HT-29 (cell line): ENCODE data around the gene CBL. TPM values are rescaled to one million over a fixed set of nuclear protein-coding genes. Genes with fewer than 3 reads are reported as not detected.
"Not testable (repeated sequence)": the region's sequence is repeated elsewhere in the genome, so short reads cannot be mapped to it uniquely, and the experiment has no call there.

Experiments
- DNase-seq: peaks from one replicate; pipeline ENCODE4 v3.0.0-alpha.2; 2015; ENCODE audit warnings: low spot score
- total RNA-seq: library from RNA; depleted of rRNA; stranded (reverse); fragments of >200 nt; shearing (Covaris generic); gene quantifications from 2 replicates; pipeline ENCODE4 v1.2.3, GENCODE V29; 2014

The CBL gene
- total RNA-seq, 1 experiment from 2014 or later: 8.3 TPM

DNA sequence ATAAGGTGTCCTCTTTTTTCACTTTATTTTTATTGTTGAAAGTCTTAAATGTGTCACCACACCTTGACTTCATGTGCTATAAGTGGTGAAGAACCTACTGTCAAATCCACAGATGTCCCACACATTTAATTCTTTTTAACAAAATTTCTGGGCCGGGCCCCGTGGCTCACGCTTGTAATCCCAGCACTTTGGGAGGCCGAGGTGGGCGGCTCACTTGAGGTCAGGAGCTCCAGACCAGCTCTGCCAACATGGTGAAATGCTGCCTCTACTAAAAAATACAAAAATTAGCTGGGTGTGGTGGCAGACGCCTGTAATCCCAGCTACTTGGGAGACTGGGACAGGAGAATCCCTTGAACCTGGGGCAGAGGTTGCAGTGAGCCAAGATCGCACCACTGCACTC, 3.0 kb downstream of the CBL start:
- DNase-seq: no peak

DNA sequence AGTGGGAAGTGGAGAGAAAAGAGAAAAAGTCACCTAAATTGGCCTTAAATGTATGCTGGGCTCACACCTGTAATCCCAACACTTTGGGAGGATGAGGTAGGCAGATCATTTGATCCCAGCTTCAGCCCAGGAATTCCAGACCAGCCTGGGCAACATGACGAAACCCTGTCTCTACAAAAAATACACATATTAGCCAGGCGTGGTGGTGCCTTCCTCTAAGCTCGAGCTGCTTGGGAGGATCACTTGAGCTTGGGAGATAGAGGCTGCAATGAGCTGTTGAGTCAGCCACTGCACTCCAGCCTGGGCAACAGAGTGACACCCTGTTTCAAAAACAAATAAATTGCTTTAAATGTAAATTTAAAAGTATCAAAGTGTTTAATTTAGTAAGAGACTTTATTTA, 3.9 kb downstream of the CBL start:
- no peak for DNase-seq

DNA sequence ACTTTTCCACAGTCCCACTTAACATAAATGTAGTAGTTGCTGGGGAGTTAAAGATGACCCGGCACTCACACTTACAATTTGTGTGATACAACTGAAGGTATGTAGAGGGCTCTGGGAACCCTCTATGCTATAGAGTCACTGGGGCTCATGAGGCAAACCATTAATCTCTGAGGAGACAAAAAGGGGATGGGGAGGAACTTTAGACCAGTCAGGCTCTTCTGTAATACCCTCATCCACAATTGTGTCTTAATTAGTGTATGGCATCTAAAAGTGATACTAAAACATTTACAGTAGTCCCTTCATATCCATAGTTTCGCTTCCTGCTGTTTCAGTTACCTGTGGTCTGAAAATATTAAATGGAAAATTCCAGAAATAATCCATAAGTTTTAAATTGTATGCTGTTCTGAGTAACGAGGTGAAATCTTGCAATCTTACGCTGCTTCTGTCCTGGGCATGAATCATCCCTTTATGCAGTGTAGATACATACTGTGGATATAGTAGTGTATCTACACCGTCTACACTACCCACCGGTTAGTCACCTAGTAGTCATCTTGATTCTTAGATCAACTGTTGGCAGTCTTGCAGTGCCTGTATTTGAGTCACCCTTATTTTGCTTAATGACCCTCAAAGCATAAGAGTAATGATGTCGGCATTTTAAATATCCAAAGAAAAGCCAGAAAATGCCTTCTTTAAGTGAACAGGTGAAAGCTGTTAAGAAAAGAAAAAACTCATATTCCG, 12.2 kb downstream of the CBL start:
- DNase-seq: no peak

GRCh38 chr11:119222308-119222707, 16.2 kb downstream of the CBL start:
- DNase-seq: no peak

- DNase-seq: no peak
Observed at GRCh38 chr11:119222891-119223290, 16.8 kb downstream of the CBL start.

DNA sequence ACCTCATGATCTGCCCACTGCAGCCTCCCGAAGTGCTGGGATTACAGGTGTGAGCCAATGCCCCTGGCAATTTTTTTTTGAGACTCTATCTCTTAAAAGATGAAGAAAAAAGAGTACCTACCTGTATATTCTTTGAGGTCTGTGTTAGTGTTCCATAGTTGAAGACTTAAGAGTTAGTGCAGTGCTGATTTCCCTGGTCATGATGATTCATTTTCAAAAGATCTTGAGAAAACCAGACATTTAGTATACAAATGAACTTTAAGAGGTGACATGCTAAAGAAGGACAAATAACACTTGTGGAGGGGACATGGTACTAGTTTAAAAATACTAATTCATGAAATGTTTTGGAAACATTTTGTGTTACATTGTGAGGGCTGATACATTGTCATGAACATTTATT, 17.7 kb downstream of the CBL start:
- no peak for DNase-seq

GRCh38 chr11:119228535-119229287, 22.6 kb downstream of the CBL start:
- DNase-seq: not testable (repeated sequence)

DNA sequence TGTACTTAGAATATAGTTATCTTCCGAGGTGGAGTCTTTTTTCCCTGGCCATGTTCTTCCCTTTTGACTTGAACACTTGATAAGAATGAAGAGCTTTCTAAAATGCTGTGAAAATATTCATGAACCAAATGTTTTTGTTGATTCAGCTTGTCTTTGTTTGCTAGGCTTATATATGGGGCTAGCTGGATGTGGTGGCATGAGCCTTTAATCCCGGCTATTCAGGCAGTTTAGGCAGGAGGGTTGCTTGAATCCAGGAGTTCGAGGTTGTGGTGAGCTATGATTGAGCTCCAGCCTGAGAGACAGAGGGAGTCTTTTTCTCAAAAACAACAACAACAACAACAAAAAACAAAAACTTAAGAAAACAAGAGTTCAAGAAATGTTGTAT, 23.1 kb downstream of the CBL start:
- DNase-seq: no peak

GRCh38 chr11:119229741-119230140, 23.6 kb downstream of the CBL start:
- no peak for DNase-seq

- no peak for DNase-seq
Observed at GRCh38 chr11:119236490-119236889, 30.4 kb downstream of the CBL start.

- no peak for DNase-seq
Observed at GRCh38 chr11:119236891-119237290, 30.8 kb downstream of the CBL start.

DNA sequence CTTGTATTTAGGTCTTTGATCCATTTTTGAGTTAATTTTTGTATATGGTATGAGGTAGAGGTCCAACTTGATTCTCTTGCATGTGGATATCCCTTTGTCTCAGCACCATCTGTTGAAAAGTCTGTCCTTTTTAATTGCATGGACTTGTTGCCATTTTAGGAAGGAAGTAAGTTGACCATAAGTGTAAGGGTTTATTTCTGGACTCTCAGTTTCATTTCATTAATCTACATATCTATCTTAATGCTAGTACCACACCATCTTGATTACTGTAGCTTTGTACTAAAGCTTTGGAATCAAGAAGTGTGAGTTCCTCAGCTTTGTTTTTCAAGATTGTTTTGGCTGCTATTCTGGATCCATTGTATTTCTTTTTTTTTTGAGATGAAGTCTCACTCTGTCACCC, 31.4 kb downstream of the CBL start:
- no peak for DNase-seq

GRCh38 chr11:119248750-119249670, 42.9 kb downstream of the CBL start:
- DNase-seq: no peak

GRCh38 chr11:119249671-119250010, 43.5 kb downstream of the CBL start:
- no peak for DNase-seq

GRCh38 chr11:119251114-119251513, 45.0 kb downstream of the CBL start:
- DNase-seq: no peak

DNA sequence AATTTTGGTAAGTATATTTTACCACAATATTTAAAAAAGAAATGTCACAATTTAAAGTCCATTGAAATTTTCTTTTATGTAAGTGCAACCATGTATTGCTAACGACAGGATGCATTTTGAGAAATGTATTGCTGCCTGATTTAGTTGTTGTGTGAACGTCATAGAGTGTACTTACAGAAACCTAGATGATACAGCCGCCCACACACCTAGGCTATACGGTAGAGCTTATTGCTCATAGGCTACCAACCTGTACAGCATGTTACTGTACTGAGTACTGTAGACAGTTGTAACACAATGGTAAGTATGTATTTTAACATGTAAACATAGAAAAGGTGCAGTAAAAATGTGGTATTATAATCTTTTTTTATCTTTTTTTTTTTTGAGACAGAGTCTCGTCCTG, 48.1 kb downstream of the CBL start:
- no peak for DNase-seq

DNA sequence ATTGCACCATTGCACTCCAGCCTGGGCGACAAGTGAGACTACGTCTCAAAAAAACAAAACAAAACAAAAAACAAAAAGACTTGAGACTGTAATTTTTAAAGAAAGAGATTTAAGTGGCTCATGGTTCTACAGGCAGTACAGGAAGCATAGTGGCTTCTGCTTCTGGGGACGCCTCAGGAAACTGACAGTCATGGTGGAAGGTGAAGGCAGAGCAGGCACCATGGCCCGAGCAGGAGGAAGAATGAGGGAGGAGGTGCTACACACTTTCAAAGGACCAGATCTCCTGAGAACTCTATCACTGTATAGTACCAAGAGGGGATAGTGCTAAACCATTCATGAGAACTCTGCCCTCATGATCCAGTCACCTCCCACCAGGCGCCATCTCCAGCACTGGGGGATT, 52.0 kb downstream of the CBL start:
- DNase-seq: no peak

DNA sequence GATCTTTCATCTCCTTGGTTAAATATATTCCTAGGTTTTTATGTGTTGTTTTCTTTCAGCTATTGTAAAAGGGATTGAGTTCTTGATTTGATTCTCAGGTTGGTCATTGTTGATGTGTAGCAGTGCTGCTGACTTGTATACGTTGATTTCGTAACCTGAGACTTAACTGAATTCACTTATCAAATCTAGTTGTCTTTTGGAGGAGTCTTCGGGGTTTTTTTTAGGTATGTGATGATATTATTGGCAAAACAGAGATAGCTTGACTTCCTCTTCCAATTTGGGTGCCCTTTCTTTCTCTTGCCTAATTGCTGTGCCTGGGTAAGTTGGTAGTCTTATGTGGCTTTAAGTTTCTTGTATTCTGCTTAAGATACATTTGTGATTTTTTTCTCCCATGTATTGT, 52.8 kb downstream of the CBL start:
- DNase-seq: no peak

- DNase-seq: no peak
Observed at GRCh38 chr11:119262668-119263351, 56.7 kb downstream of the CBL start.

- DNase-seq: no peak
Observed at GRCh38 chr11:119263352-119263940, 57.3 kb downstream of the CBL start.

GRCh38 chr11:119266063-119266462, 59.9 kb downstream of the CBL start:
- DNase-seq: no peak
